Hematopoietic multipotent progenitor cell (in vitro differentiated cells): Measurements from ENCODE around the gene C9orf50. TPM values are rescaled to one million over a fixed set of nuclear protein-coding genes. Genes with fewer than 3 reads are reported as not detected.

Experiments used
- DNase-seq, 3 donors: peaks; one replicate each; pipeline ENCODE4 v3.0.0-alpha.2; 2011 to 2015; ENCODE audit warnings: low read depth in 2 of 3, low spot score in 2 of 3
- total RNA-seq: library from RNA; depleted of rRNA; stranded (reverse); fragments of >200 nt; gene quantifications from one replicate; pipeline ENCODE4 v1.2.3, GENCODE V29; 2012

The C9orf50 gene
- total RNA-seq, 1 donor, result not detected

- DNase-seq, result no peak
These were observed 46.9 kb downstream of the C9orf50 start for GRCh38 chr9:129573977-129574376.

GRCh38 chr9:129572517-129572916, 48.4 kb downstream of the C9orf50 start:
- DNase-seq, result no peak

- no peak for DNase-seq
These were observed 48.9 kb downstream of the C9orf50 start for GRCh38 chr9:129572052-129572425.

GRCh38 chr9:129571298-129572051, 49.4 kb downstream of the C9orf50 start:
- no peak for DNase-seq

- DNase-seq, result peak in 2 of 3 donors; percentile 31 to 67
These were observed 50.2 kb downstream of the C9orf50 start for GRCh38 chr9:129570450-129571297.

- peak in 1 of 3 donors; percentile 28 for DNase-seq
These were observed 51.1 kb downstream of the C9orf50 start for GRCh38 chr9:129569502-129570449.

GRCh38 chr9:129568560-129569501, 52.1 kb downstream of the C9orf50 start:
- DNase-seq, result no peak

- DNase-seq, result no peak
These were observed 52.9 kb downstream of the C9orf50 start for GRCh38 chr9:129567842-129568559.

GRCh38 chr9:129567329-129567728, 53.6 kb downstream of the C9orf50 start:
- no peak for DNase-seq

- DNase-seq, result no peak
These were observed 54.2 kb downstream of the C9orf50 start for GRCh38 chr9:129566563-129567266.

GRCh38 chr9:129562917-129563316, 58.0 kb downstream of the C9orf50 start:
- DNase-seq, result no peak

GRCh38 chr9:129562514-129562913, 58.4 kb downstream of the C9orf50 start:
- DNase-seq, result no peak

Other genes with a start within 250 kb of the C9orf50 start
- 18.9 TPM for gene NTMT1, start 5.1 kb upstream of the C9orf50 start, total RNA-seq
- gene ASB6, start 21.1 kb upstream of the C9orf50 start, total RNA-seq, result 15.9 TPM
- gene PRRX2, start 44.5 kb upstream of the C9orf50 start, total RNA-seq, result not detected
- gene PTGES, start 131.9 kb upstream of the C9orf50 start, total RNA-seq, result under 0.01 TPM
- gene TOR1B, start 182.1 kb upstream of the C9orf50 start, total RNA-seq, result 20.2 TPM
- gene TOR1A, start 203.0 kb upstream of the C9orf50 start, total RNA-seq, result 28.5 TPM
- 19.4 TPM for gene C9orf78, start 214.2 kb upstream of the C9orf50 start, total RNA-seq
- gene USP20, start 214.4 kb upstream of the C9orf50 start, total RNA-seq, result 41.7 TPM